ENCODE data around the gene SLCO1A2.

SLCO1A2 gene

GRCh38 chr12:21340403-21340802 lies 5.7 kb upstream of the SLCO1A2 start:
- H2AFZ ChIP-seq (ENCODE audit: low read depth, low read length): no peak overlapping the region
- no peak overlapping the region for H3K27ac ChIP-seq (ENCODE audit: low read length)
- DNase-seq (no peak), ATAC-seq (ENCODE audit: insufficient read depth, low read depth) (no peak)
- H4K20me1 ChIP-seq (ENCODE audit: insufficient read depth, low read length): no peaks in the 10 kb centered on the region
- H3K4me3 ChIP-seq (ENCODE audit: low read depth in 1 of 2, low read length in 2 of 2): no peak overlapping the region
- no peaks in the 10 kb centered on the region for H3K36me3 ChIP-seq (ENCODE audit: insufficient read depth, low read length)
- H3K27me3 ChIP-seq (ENCODE audit: insufficient read depth, low read length, poor library complexity): no peaks in the 10 kb centered on the region
- no peak overlapping the region for H3K9ac ChIP-seq (ENCODE audit: low read depth, low read length)
- no peaks in the 10 kb centered on the region for H3K9me3 ChIP-seq (ENCODE audit: insufficient read depth, low read length, severe bottlenecking)
- TF ChIP-seq CTCF (IDR thresholded peaks at IDR 0.05; ENCODE audit: borderline replicate concordance, extremely low read depth, low read length, poor library complexity, severe bottlenecking): no peak
- TF ChIP-seq EZH2 (IDR thresholded peaks at IDR 0.05; ENCODE audit: borderline replicate concordance, low read depth, low read length, severe bottlenecking): no peak
- H3K4me1 ChIP-seq (ENCODE audit: insufficient read depth, low read length): no peaks in the 10 kb centered on the region
- H3K4me2 ChIP-seq (ENCODE audit: insufficient read depth, low read length): no peak overlapping the region
- H3K79me2 ChIP-seq (ENCODE audit: insufficient read depth, low read length): no peaks in the 10 kb centered on the region

GRCh38 chr12:21339921-21340320 lies 5.2 kb upstream of the SLCO1A2 start:
- Histone ChIP-seq H3K4me2 (ENCODE audit: insufficient read depth, low read length) (no peak overlapping the region), H3K9me3 (ENCODE audit: insufficient read depth, low read length, severe bottlenecking) (no peaks in the 10 kb centered on the region), H3K4me1 (ENCODE audit: insufficient read depth, low read length) (no peaks in the 10 kb centered on the region), H4K20me1 (ENCODE audit: insufficient read depth, low read length) (no peaks in the 10 kb centered on the region), H3K27ac (ENCODE audit: low read length) (no peak overlapping the region), H3K9ac (ENCODE audit: low read depth, low read length) (no peak overlapping the region), H3K79me2 (ENCODE audit: insufficient read depth, low read length) (no peaks in the 10 kb centered on the region), H3K27me3 (ENCODE audit: insufficient read depth, low read length, poor library complexity) (no peaks in the 10 kb centered on the region), H3K4me3 (ENCODE audit: low read depth in 1 of 2, low read length in 2 of 2) (no peak overlapping the region), H3K36me3 (ENCODE audit: insufficient read depth, low read length) (no peaks in the 10 kb centered on the region), H2AFZ (ENCODE audit: low read depth, low read length) (no peak overlapping the region)
- DNase-seq (no peak), ATAC-seq (ENCODE audit: insufficient read depth, low read depth) (no peak)
- TF ChIP-seq EZH2 (IDR thresholded peaks at IDR 0.05; ENCODE audit: borderline replicate concordance, low read depth, low read length, severe bottlenecking): no peak
- TF ChIP-seq CTCF (IDR thresholded peaks at IDR 0.05; ENCODE audit: borderline replicate concordance, extremely low read depth, low read length, poor library complexity, severe bottlenecking): no peak

GRCh38 chr12:21337959-21338744 lies 3.4 kb upstream of the SLCO1A2 start:
- Histone ChIP-seq H3K4me3 (ENCODE audit: low read depth in 1 of 2, low read length in 2 of 2) (no peak overlapping the region), H2AFZ (ENCODE audit: low read depth, low read length) (no peak overlapping the region), H4K20me1 (ENCODE audit: insufficient read depth, low read length) (no peaks in the 10 kb centered on the region), H3K36me3 (ENCODE audit: insufficient read depth, low read length) (no peaks in the 10 kb centered on the region), H3K27ac (ENCODE audit: low read length) (no peak overlapping the region), H3K79me2 (ENCODE audit: insufficient read depth, low read length) (no peaks in the 10 kb centered on the region), H3K9me3 (ENCODE audit: insufficient read depth, low read length, severe bottlenecking) (no peaks in the 10 kb centered on the region), H3K9ac (ENCODE audit: low read depth, low read length) (no peak overlapping the region), H3K27me3 (ENCODE audit: insufficient read depth, low read length, poor library complexity) (no peaks in the 10 kb centered on the region), H3K4me2 (ENCODE audit: insufficient read depth, low read length) (no peak overlapping the region), H3K4me1 (ENCODE audit: insufficient read depth, low read length) (no peaks in the 10 kb centered on the region)
- TF ChIP-seq EZH2 (IDR thresholded peaks at IDR 0.05; ENCODE audit: borderline replicate concordance, low read depth, low read length, severe bottlenecking): no peak
- no peak for TF ChIP-seq CTCF (IDR thresholded peaks at IDR 0.05; ENCODE audit: borderline replicate concordance, extremely low read depth, low read length, poor library complexity, severe bottlenecking)
- no peak for DNase-seq
- ATAC-seq (ENCODE audit: insufficient read depth, low read depth): no peak

Measured in DND-41 (cell line).